Caco-2 (cell line): ENCODE results near the gene KMO. TPM values are rescaled to one million over a fixed set of nuclear protein-coding genes. Genes with fewer than 3 reads are reported as not detected.

Experiments used
- BruUV-seq: library from RNA; stranded (reverse); fragments of 400-500 nt; replicated peaks from 2 replicates; lab custom pipeline; 2021; lab: Mats Ljungman, UMichigan
- CTCF ChIA-PET: fragments of 300-600 bp; sonication (Branson Sonifier 250); formaldehyde crosslinking; loops from one replicate; lab custom pipeline; 2022; ENCODE audit warnings: antibody characterized with exemption; lab: Charles Lee
- POLR2A ChIA-PET: fragments of 300-600 bp; sonication (Branson Sonifier 250); formaldehyde crosslinking; loops from one replicate; lab custom pipeline; 2022; ENCODE audit warnings: antibody characterized with exemption; lab: Charles Lee
- DNase-seq, 2 experiments: peaks; one replicate each; pipeline versions ENCODE4 v3.0.0 to v3.0.0-alpha.2; 2020 to 2022
- H3K27me3 ChIP-seq: replicated peaks from 2 replicates; pipeline ENCODE4 v1.6.0; 2011; ENCODE audit warnings: low read length; ENCODE audit not compliant: control insufficient read depth, insufficient read depth
- H3K36me3 ChIP-seq: 2 replicates; pipeline ENCODE4 v1.5.1; 2011; ENCODE audit warnings: low read length; ENCODE audit not compliant: control insufficient read depth, insufficient read depth
- H3K4me1 ChIP-seq: fragments of 250-450 bp; sonication (Bioruptor Pico); 2 replicates; pipeline ENCODE4 v1.5.1; 2020; ENCODE audit warnings: mild to moderate bottlenecking
- H3K4me3 ChIP-seq: 2 replicates; pipeline ENCODE4 v1.5.1; 2011; ENCODE audit warnings: low read depth, mild to moderate bottlenecking, control low read depth, low read length
- H3K9me3 ChIP-seq: fragments of 250-450 bp; sonication (Bioruptor Pico); 2 replicates; pipeline ENCODE4 v1.5.1; 2020; ENCODE audit warnings: mild to moderate bottlenecking, moderate library complexity
- H3K27ac Mint-ChIP-seq: one replicate; pipeline ENCODE4 v1.8.0; 2022; ENCODE audit warnings: mixed read lengths; ENCODE audit not compliant: unreplicated experiment
- H3K27me3 Mint-ChIP-seq: one replicate; pipeline ENCODE4 v1.8.0; 2022; ENCODE audit warnings: mixed read lengths; ENCODE audit not compliant: insufficient read depth, unreplicated experiment
- H3K36me3 Mint-ChIP-seq: one replicate; pipeline ENCODE4 v1.8.0; 2022; ENCODE audit warnings: mild to moderate bottlenecking, mixed read lengths; ENCODE audit not compliant: insufficient read depth, unreplicated experiment
- H3K4me1 Mint-ChIP-seq: one replicate; pipeline ENCODE4 v1.8.0; 2022; ENCODE audit warnings: low read depth, mixed read lengths; ENCODE audit not compliant: unreplicated experiment
- H3K4me3 Mint-ChIP-seq: one replicate; pipeline ENCODE4 v1.8.0; 2022; ENCODE audit warnings: mild to moderate bottlenecking, moderate library complexity, mixed read lengths; ENCODE audit not compliant: unreplicated experiment
- H3K9me3 Mint-ChIP-seq: one replicate; pipeline ENCODE4 v1.8.0; 2022; ENCODE audit warnings: mixed read lengths; ENCODE audit not compliant: unreplicated experiment
- CTCF ChIP-seq, 2 experiments: fragments of 200-600 bp in 1 of 2; IDR thresholded peaks; 1 replicate in 1 of 2; 2 replicates in 1 of 2; pipeline versions ENCODE4 v1.5.1 to v1.8.0; 2011 to 2022; ENCODE audit warnings: antibody characterized with exemption in 1 of 2, control low read depth in 1 of 2, inconsistent platforms in 1 of 2, low read depth in 1 of 2, low read length in 1 of 2, mild to moderate bottlenecking in 1 of 2, moderate library complexity in 1 of 2; ENCODE audit not compliant: insufficient read depth in 1 of 2, severe bottlenecking in 1 of 2, unreplicated experiment in 1 of 2
- intact Hi-C: fragments of 100-400 bp; cut with micrococcal nuclease; formaldehyde crosslinking; loops from one replicate; pipeline ENCODE4 v1.10.0; 2022; ENCODE audit not compliant: unreplicated experiment
- total RNA-seq: library from RNA; stranded (reverse); gene quantifications from 2 replicates; pipeline ENCODE4 v1.2.3, GENCODE V29; 2022

Gene KMO
- total RNA-seq, 1 experiment from 2014 or later: not detected

GRCh38 chr1:241614144-241614543 is 82.0 kb downstream of the KMO start:
- H3K4me3 ChIP-seq: no peak overlapping the region
- DNase-seq: no peak
- no peaks in the 10 kb centered on the region for H3K27me3 Mint-ChIP-seq
- H3K9me3 Mint-ChIP-seq: no peaks in the 10 kb centered on the region
- TF ChIP-seq CTCF (IDR thresholded peaks at IDR 0.05; ENCODE audit: insufficient read depth in 1 of 2, low read depth in 1 of 2, low read length in 1 of 2, severe bottlenecking in 1 of 2, unreplicated experiment in 1 of 2): no peak
- H3K4me1 ChIP-seq: peaks cover 14% of the 10 kb centered on the region
- POLR2A ChIA-PET: no interaction called here
- intact Hi-C loops: loop anchor here (5.0 kb wide), 1 partner anchor 373 kb away; no protein-coding TSS in a partner anchor
- no TSS peak for BruUV-seq
- peaks cover 21% of the 10 kb centered on the region for H3K4me1 Mint-ChIP-seq
- H3K27ac Mint-ChIP-seq: no peak overlapping the region
- H3K36me3 ChIP-seq: no peaks in the 10 kb centered on the region
- H3K4me3 Mint-ChIP-seq: no peak overlapping the region
- H3K36me3 Mint-ChIP-seq: no peaks in the 10 kb centered on the region
- no peaks in the 10 kb centered on the region for H3K27me3 ChIP-seq
- no peaks in the 10 kb centered on the region for H3K9me3 ChIP-seq
- CTCF ChIA-PET: no interaction called here

GRCh38 chr1:241614572-241614971 is 82.4 kb downstream of the KMO start:
- CTCF ChIA-PET: no interaction called here

GRCh38 chr1:241615043-241615974 is 83.1 kb downstream of the KMO start:
- H3K4me3 ChIP-seq: no peak overlapping the region
- peaks cover 8% of the 10 kb centered on the region for H3K4me1 ChIP-seq
- H3K9me3 ChIP-seq: no peaks in the 10 kb centered on the region
- ChIA-PET POLR2A (no interaction called here), CTCF (no interaction called here)
- no peaks in the 10 kb centered on the region for H3K27me3 ChIP-seq
- Mint-ChIP-seq H3K9me3 (no peaks in the 10 kb centered on the region), H3K27ac (no peak overlapping the region), H3K4me3 (no peak overlapping the region), H3K36me3 (no peaks in the 10 kb centered on the region), H3K27me3 (no peaks in the 10 kb centered on the region), H3K4me1 (peaks cover 21% of the 10 kb centered on the region)
- no peak for TF ChIP-seq CTCF (IDR thresholded peaks at IDR 0.05; ENCODE audit: insufficient read depth in 1 of 2, low read depth in 1 of 2, low read length in 1 of 2, severe bottlenecking in 1 of 2, unreplicated experiment in 1 of 2)
- DNase-seq: no peak
- no TSS peak for BruUV-seq
- intact Hi-C loops: no loop called here
- H3K36me3 ChIP-seq: no peaks in the 10 kb centered on the region

More at GRCh38 chr1:241614572-241614971, 82.4 kb downstream of the KMO start:
- H3K4me1 ChIP-seq: peaks cover 14% of the 10 kb centered on the region
- H3K9me3 Mint-ChIP-seq: no peaks in the 10 kb centered on the region
- peaks cover 21% of the 10 kb centered on the region for H3K4me1 Mint-ChIP-seq
- TF ChIP-seq CTCF (IDR thresholded peaks at IDR 0.05; ENCODE audit: insufficient read depth in 1 of 2, low read depth in 1 of 2, low read length in 1 of 2, severe bottlenecking in 1 of 2, unreplicated experiment in 1 of 2): no peak
- no peak overlapping the region for H3K27ac Mint-ChIP-seq
- no TSS peak for BruUV-seq
- H3K27me3 Mint-ChIP-seq: no peaks in the 10 kb centered on the region
- intact Hi-C loops: loop anchor here (5.0 kb wide), 1 partner anchor 373 kb away; no protein-coding TSS in a partner anchor
- no peaks in the 10 kb centered on the region for H3K36me3 ChIP-seq
- no peak overlapping the region for H3K4me3 ChIP-seq
- no peaks in the 10 kb centered on the region for H3K9me3 ChIP-seq
- POLR2A ChIA-PET: no interaction called here
- H3K27me3 ChIP-seq: no peaks in the 10 kb centered on the region
- H3K4me3 Mint-ChIP-seq: no peak overlapping the region
- no peak for DNase-seq
- H3K36me3 Mint-ChIP-seq: no peaks in the 10 kb centered on the region
